ENCODE measurements around the gene ST3GAL3.

Gene ST3GAL3

DNA sequence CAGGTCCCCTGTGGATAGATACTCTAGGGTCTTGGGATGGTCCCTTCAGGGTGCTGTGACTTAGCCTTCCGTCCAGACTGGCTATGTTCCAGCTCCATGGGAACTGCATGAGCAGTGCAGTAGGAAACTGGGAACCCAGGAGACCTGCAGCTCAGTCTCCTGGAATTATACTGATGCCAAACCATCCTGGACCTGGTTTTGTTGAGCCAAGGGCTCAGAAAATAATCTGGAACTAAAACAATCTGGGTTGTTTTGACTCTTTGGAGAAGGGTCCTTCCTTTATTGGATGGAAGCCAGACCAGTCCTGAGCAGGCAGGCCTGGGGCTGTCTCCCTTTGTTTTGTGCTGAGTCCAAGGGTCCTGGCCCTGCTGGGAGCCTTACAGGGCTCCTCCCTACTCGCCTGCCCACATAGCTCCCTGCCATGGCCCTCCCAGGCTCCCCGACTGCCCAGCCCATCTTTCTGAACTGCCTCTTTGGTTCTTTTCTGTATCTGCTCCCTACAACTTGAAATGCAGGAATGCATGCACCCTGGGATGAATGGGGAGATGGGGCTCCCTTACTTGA is 240.6 kb downstream of the ST3GAL3 start:
- no peak for DNase-seq

GRCh38 chr1:43949678-43950077 is 242.3 kb downstream of the ST3GAL3 start:
- DNase-seq, result no peak

DNA sequence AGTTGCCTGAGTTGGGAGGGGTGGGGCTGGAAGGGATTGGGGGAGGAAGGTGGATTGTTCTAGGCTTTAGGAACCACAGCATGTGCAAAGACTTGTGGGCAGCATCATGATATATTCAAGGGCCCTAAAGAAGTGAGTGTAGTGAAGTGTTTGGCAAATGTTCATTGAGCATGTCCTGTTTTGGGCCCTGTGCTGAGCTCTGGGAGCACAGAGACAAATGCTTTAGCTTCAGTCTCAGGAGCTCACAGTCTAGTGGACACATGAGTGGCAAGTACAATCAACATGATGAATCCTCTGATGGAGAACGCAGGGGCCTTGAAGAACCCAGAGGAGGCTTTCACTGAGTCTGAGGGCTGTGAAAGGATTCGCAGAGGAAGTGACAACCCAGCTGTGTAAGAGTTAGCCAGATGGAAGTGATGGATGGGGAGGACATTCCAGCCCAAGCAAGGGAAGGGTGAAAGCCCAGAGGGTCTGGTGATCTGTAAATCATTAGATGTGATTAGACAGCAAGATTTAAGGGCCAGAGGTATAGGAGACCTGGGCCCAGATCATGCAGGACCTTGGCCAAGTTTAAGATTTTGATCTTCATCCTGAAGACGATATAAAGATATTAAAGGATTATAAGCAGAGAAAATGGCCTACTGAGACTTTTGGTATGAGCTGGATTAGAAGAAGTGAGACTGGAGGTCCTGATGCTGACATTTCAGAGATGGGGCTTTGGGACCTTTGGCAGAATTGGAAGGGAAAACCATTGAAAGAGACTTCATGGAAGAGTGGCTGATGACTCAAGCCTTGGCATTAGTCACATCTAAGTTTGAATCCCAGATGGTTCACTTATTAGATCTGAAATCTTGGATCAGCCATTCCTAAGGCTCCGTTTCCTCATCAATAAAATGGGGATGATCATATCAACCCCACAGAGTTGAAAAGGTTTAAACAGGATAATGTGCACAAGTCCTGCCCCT is 244.0 kb downstream of the ST3GAL3 start:
- DNase-seq, result no peak

- peak; percentile 98 for DNase-seq
These were observed 245.5 kb downstream of the ST3GAL3 start for GRCh38 chr1:43952731-43953346.

DNA sequence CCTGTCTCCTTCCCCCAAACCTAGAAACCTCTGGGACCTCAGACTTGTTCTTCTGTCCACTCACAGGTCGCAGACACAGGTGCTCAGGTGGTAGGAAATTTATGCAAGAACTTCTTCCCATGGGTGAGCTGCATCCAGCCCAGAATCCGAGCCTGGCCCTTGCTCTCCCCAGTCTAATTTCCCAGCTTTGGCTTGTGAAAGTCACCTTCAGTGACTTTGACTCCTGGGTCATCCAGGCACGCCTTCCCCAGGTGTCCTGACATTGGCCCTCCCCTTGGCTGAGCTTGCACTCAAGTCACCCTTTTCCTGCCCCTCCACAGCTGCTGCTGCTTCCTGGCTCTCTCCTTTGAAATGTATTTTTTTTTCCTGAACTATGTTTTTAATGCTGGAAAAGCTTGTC is 246.0 kb downstream of the ST3GAL3 start:
- no peak for DNase-seq

DNA sequence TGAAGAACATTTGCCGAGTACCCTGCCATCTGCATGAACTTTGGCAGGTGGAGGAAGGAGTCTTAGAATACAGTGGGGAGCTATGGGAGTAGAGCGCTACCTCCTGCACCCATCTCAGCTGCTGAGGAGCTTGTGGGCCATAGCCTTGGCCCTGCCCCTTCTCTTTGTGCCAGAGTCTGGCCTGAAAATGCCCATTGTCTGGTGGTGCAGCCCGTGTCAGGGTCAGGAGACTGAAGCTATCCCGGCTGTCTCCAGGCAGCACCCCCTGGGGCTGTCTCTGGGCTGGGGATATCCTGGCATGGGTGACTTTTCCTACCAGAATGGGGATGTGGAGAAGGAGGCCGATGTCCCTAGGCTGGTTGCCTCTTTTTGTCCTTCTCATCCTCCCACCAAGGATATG is 246.7 kb downstream of the ST3GAL3 start:
- no peak for DNase-seq

DNA sequence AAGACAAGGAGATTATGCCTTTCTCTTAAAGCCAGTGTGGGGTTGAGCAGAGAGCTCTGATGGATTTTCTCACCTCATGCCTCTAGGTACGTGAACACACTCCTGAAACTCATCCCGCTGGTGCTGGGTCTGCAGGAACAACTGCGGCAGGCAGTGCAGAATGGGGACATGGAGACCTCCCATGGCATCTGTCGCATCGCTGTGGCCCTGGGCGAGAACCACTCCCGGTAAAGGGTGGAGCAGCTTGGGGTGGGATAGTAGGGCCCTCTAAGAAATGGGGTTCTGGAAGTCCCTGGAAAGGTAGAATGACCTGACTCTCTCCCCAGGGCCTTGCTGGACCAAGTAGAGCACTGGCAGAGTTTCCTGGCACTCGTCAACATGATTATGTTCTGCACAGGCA is 248.9 kb downstream of the ST3GAL3 start:
- DNase-seq, result no peak

- DNase-seq, result no peak
These were observed 250.2 kb downstream of the ST3GAL3 start for GRCh38 chr1:43957407-43958040.

DNA sequence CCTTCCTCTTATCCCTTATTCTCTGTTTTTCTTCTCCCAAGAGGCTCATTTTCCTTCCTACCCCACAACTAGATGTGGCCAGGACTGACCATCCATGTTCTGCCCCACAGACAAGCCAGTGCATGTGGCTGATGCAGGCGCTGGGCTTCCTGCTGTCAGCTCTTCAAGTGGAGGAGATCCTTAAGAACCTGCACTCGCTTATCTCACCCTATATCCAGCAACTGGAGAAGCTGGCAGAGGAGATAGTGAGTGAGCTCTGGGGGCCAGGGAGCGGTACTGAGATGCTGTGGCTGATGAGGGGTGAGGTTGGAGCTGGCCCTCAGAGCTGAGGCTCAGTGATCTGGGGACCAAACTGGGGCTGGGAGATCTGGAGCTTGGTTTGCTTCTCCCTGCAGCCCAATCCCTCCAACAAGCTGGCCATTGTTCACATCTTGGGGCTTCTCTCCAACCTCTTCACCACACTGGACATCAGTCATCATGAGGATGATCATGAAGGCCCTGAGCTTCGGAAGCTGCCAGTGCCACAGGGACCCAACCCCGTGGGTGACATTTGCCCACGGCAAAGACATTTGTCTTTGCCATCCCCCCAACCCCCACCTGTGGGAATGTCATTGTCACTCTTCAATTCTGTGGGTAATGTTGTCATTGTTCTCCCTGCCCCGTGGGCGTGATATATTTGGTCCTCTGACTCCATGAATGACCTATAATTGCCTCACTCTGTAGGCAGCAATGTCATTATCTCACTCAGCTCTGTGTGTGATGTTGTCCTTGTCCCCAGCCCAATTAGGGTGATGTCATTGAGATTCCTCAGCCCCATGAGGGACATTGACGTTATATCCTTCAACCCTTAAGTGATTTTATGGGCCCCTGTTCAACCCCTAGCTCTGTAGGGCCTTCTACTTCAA is 251.3 kb downstream of the ST3GAL3 start:
- no peak for DNase-seq

- no peak for DNase-seq
These were observed 253.5 kb downstream of the ST3GAL3 start for GRCh38 chr1:43960798-43961197.

DNA sequence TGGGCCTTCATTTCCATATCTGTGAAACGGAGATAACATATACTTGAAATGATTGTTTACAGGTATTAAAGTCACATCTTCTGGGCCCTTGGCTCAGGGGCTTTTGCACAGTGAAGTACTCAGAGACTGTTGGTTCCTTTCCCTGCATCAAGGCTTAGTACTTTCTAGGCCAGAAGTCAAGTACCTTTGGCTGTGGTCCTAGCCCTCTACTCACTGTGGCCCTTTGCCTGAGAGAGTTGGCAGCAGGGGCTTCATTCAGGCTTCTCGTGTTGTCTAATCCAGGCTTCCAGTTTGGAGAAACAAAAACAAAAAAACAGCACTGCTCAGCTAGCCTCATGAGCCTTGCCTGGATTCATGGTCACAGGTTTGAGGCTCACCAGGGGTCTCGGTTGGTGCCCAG is 254.4 kb downstream of the ST3GAL3 start:
- DNase-seq, result no peak

DNA sequence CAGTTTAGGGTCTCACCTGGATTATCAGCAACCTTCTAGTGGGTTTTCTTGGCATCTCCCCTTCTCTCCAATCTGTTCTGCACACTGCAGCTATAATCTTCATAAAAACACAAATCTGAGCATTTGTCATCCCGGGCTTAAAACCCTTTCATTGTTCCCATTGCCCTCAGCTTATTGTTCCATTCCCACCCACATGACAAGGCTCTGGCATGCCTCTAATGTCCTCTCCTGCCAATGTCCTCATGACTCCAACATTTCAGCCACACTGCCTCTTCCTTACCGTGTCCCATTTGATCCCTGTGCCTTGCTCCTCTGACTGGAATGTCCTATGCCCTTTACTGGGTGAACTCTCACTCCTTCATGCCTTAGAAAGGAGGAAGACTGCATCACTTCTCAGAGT is 255.0 kb downstream of the ST3GAL3 start:
- DNase-seq, result no peak

DNA sequence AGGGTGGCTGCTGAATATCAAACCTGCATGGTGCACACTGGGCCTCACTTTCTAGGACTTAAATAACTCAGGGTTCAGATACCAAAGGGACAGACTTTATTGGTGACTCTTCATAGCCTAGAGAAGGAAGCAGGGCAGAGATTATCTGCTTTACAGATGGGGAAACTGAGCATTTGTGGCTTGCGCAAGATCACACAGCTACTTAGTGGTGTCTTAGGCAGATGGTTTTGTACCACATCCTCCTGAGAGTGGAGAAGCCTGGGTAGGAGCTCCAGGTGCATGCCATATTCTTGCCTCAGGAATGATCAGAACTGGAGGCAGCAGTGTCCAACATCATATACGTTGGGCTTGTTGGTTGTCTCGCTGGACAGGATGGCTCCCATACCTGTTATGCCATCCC is 255.7 kb downstream of the ST3GAL3 start:
- no peak for DNase-seq

GRCh38 chr1:43963890-43964289 is 256.6 kb downstream of the ST3GAL3 start:
- DNase-seq, result no peak

GRCh38 chr1:43965316-43965715 is 258.0 kb downstream of the ST3GAL3 start:
- DNase-seq, result no peak

GRCh38 chr1:43968348-43968948 is 261.1 kb downstream of the ST3GAL3 start:
- DNase-seq, result no peak

- DNase-seq, result no peak
These were observed 262.0 kb downstream of the ST3GAL3 start for GRCh38 chr1:43969416-43969745.

- peak; percentile 82 for DNase-seq
These were observed 262.6 kb downstream of the ST3GAL3 start, which contains the start of gene DPH2 for GRCh38 chr1:43969746-43970466. Gene DPH2, plus strand, starts transcription at chr1:43970010. Its CDS starts 166 bp downstream, at chr1:43970176.

DNA sequence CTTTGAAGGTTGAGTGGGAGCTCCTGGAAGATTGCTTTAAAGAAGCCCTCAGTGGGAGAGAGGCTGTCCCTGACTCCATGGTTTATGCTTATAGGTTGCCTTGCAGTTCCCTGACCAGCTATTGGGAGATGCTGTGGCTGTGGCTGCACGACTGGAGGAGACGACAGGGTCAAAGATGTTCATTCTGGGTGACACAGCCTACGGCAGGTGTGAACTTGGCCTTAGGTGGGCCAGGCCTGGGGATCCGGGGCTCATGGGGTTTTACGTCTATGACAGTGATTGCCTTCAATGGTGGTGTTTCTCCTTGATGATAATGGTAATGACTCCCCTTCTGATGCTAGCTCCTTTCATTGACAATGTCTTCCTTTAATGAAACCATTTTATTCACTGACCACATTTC is 263.2 kb downstream of the ST3GAL3 start:
- DNase-seq, result no peak

DNA sequence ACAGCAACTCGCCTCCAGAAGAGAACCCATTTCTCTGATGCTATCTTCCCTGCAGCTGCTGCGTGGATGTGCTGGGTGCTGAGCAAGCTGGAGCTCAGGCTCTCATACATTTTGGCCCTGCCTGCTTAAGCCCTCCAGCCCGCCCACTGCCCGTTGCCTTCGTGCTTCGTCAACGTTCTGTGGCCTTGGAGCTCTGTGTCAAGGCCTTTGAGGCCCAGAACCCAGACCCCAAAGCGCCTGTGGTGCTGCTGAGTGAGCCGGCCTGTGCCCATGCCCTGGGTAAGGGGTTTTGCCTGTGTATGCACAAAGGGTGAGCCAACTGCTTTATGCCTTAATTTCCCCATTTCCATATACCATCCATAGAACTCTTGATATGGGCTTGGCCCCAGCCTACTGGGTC is 263.6 kb downstream of the ST3GAL3 start:
- no peak for DNase-seq

GRCh38 chr1:43971336-43971980 is 264.1 kb downstream of the ST3GAL3 start:
- DNase-seq, result no peak
